ENCODE data around the gene GCNT4. TPM values are rescaled to one million over a fixed set of nuclear protein-coding genes. Genes with fewer than 3 reads are reported as not detected.
A peak's percentile ranks its signal among the peaks of the same experiment; 100 is the strongest.

GCNT4 gene
- total RNA-seq, 1 experiment from 2014 or later: 0.22 TPM

DNA sequence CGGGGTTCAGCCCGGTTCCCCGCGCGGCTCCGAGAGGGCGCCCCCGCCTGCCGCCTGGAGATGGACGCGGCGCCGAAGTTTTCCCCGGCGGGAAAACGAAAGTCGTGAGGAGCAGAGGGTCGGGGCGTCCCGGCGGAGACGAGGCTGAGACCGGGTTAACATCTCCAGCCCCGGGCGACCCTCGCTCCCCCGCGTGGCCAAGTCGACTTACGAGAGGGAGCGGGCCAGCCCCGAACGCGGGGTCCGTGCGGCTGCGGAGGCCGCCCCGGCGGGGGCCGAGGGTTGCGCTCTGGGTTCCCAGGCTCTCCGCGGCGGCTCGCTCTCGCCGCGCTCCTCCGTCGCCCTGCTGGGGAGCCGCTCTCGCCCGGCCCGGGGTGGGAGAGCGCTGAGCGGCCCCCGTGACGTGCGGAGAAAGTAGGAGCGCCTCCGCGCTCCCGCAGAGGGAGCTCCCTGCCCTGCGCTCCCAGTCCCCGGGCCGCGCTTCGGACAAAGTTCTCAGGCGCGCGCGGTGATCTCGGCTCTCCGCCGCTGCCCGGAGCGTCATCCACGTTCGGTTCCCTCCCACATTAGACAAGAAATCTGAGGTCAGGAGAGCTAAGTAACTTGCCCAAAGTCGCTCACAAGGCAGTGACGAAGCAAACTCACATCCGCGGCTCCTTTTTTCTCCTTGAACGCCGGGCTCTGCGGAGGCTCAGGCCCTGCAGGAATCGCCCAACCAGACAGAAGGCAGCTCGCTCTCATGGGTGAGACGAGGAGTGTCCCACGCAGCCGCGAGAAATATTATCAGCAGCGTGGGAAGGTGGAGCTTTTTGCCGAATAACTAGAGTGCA lies 1.2 kb upstream of the GCNT4 start:
- DNase-seq (ENCODE audit: extremely low read depth, low read depth): peak; percentile 28

DNA sequence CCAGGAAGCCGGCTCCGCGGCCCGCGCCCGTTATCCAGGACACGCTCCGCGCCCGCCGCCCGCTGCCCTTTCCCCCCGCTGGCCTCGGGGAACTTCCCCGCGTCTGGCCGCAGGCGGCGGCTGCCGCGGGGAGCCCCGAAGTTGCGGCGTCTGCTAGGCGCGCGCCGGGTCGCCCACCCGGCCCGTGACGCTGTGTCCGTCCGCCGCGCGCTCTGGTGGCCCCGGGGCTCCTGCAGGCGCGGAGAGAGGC lies 621 bp upstream of the GCNT4 start:
- DNase-seq (ENCODE audit: extremely low read depth, low read depth): no peak

DNA sequence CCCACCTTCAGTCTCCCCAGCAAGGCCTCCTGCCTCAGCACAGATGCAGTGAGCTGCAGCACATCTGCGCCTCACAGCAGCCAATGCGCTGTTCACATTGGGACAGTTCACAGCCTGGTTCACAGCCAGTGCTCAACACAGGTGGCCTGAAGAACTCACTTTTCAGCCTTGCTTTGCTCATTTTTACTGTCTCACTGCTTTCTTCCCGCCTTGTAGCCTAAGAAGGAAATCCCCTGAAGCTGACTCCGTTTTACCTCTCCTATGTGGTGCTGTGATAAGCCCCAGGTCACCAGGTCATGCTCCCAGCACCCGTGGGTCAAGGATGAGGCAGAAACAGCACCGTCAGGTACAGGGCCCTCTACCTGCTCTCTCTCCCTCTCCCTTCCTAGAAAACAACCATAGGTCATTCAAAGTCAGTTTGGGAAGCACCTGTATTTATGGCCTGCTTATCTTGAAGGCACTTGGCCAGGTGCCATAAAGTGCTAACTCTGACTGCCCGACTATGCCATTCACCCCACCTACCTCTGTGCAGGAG lies 1.1 kb downstream of the GCNT4 start:
- no peak for DNase-seq (ENCODE audit: extremely low read depth, low read depth)

DNA sequence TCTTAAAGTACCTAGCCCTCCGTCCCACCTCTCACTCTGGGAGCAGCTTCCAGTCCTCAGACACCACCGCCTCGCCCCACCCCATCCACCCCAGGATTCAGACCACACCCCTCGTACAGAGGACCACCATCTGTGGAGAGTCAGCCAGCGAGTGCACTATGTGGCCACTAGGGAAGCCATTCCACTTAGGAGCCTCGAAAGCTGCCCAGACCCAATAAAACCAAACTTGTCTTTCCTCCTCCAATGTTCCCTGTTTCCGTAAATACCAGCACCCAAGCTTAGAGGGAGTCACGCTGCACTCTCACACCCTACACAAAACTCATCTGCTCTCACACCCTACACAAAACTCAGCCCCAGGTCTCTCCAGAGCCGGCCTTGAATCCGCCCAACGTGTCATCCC lies 1.9 kb downstream of the GCNT4 start:
- no peak for DNase-seq (ENCODE audit: extremely low read depth, low read depth)

DNA sequence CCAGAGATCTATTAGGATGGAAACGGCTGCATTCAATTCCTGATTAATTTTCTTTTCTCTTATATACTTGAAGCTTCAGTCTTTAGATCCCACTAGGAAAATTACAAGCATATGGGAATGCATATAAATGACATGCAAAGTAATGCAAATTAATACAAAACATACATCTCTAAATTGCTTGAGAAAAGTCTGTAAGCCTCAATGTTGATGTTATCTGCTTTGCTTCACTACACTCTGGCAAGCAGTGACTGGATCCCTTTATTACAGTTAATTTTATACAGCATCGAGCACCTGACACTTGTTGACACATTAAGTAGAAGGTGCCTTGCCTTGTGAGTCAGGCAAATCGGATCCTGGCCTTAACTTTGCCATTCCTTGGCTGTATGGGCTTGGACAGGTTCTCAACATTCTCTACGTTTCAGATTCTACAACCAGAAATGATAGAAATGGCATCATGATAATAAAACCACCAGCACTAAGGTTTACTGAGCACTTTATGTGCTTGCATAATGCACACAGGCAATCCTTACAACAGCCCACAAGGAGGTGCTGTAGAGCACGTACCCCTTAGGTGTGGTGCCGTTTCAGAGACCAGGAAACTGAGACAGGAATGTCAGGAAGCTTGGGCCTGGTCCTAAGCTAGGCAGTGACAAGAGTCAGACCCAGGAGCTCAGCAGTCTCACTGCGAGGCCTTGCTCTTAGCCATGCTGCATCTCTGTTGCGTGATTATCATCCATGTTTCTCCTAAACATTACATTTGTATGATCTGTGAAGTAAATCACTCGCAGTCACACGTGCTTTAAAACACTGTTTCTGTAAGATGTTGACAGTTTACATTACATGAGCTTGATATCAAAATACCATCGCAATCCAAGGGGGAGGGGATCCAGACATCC lies 2.7 kb downstream of the GCNT4 start:
- DNase-seq (ENCODE audit: extremely low read depth, low read depth): peak; percentile 67

DNA sequence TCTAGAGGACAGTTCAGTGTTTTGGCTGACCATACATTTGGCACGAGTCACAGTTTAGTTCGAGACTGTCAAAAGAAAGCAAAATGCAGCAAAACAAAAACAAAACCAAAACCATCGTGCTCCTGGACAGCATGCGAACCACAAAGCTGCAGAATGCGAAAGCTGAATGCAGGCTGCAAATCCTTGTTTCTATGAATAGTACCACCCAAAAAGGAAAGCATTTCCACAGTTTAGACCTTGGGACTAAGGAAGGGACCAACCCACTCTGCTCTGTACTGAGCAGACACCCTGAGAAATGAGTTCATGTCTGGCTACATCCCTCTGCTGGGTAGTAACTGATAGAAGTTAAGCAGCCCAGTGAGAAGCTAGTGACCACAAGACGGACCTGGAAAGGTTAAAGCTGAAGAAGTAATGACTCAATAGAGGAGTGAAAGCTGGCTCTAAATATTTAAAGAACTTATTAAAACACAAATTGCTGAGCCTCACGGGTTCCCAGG lies 3.9 kb downstream of the GCNT4 start:
- no peak for DNase-seq (ENCODE audit: extremely low read depth, low read depth)

DNA sequence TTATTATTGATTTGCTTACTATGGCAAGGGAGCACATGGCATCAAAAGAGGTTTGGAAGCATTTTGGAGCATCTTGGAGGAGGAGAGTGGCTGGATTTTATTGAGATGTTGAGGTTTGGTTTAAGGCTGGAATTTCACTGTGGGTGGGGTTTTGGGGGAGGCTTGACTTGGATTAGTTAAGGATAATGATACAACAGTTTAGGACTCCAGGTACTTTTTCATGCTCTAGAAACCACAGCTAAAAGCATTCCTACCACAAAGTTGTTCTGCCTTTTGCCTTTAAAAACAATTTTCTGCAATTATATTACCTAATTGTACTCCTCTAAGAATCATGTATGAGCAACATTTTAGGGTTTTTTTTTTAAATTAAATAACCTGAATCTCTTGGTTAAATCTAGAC lies 5.0 kb downstream of the GCNT4 start:
- DNase-seq (ENCODE audit: extremely low read depth, low read depth): no peak

DNA sequence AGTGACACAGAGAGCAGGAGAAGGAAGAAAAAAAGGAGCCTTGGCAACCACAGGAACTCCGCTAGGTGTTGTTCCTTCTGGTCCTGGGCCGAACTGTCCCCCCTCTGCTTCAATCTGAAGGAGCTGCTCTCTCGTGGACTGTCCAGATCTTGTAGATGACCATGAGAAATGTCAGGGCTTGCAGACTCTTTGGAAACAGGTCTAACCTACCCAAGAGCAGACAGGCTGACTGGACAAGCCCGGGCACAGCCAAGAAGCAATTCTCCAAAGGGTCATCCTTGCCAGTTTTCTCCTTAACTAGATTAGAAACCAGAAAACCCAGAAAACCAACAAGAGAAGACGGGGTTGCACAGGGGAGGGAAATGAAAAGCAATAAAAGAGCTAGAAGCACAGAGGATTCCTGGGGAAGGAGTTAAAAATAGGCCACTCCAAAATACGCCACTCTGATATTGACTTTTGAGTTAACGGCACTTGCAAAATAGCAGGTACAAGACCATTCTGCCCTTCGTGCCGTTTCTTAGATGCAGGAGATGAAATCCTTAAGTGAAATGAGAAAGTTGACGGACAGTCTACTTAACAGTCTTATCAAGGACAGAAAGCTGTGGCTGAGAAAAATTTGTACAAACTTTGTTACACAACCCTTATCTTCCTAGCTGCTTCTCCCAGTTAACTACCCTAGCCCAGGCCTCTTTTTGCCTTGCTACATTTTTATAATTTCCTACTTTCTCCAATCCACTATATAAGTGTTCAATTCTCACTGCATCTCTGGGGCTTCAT lies 5.8 kb downstream of the GCNT4 start:
- DNase-seq (ENCODE audit: extremely low read depth, low read depth): no peak

DNA sequence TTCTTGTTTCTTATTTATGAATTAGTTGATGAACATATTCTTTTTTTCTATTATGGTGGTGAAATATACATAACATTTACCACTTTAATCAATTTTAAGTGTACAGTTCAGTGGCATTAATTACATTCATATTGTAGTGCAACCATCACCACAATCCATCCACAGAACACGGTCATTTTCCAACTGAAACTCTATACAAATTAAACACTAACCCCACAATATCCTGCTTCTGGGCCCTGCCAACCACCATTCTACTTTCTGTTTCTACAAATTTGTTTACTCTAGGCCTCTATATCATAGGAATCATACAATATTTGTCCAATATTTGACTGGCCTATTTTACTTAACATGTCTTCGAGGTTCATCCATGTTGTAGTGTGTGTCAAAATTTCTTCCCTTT lies 7.3 kb downstream of the GCNT4 start:
- no peak for DNase-seq (ENCODE audit: extremely low read depth, low read depth)

DNA sequence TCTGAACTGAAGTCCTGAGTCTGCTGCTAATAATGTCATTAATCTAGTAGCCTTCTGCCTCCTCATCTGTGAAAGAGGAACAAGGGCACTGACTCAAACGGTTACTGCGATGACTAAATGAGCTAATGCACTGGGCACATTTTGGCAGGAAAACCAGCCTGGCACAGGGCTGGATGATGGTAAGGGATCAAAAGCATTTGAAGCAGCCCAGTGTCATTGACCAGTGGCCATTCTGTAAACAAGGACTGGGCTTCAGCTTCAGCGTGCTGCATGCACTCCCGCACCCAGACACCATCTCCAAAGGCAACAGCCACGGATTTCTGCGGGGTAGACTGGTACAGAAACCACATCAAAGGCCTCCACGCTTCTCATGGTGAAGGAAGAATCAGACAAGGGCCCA lies 8.0 kb downstream of the GCNT4 start:
- DNase-seq (ENCODE audit: extremely low read depth, low read depth): no peak

DNA sequence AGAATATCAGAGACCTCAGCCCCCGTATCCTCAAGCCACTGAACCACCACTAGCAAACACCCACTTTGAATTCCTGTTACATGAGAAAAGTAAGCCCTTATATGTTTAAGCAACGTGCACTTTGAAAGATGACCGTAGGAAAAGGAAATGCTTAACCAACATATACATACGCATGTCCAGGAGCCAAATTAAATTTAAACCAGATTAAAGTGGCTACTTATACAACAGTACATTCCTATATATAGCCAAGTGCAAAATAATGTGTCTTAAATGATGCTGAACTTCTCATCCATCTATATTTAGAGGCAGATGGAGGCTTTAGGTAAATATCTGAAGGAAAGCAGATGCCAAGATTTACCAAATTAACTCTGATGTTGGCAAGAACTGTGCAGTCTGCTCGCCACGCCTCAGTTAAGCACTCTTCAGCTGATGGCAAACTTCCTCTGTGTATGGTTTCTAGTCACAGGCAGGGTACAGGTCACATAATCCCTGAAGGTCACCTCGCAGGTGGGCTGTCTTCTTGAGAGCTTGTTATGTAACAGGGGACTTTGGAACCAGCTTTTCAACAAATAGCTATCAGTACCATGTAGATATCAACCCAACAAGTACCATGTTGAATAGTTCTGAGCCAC lies 8.6 kb downstream of the GCNT4 start:
- no peak for DNase-seq (ENCODE audit: extremely low read depth, low read depth)

DNA sequence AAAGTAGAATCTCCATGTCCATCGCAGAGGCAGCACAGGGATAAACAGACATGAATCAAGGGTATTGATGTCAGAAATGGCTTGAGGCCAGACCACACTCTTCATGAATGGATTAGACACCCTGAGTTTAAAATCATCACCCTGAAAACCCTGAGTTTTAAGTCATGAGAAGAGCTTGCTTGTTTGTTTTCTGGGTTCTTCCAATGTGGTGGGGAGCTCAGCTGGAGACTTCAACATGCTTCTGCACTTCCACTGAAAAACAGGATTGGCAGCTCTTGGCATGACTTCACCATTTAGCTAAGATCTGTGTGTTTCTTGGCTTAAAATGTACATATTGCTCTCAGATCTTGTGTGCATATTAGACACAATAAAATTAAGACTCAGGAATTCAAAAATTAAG lies 9.8 kb downstream of the GCNT4 start:
- no peak for DNase-seq (ENCODE audit: extremely low read depth, low read depth)

DNA sequence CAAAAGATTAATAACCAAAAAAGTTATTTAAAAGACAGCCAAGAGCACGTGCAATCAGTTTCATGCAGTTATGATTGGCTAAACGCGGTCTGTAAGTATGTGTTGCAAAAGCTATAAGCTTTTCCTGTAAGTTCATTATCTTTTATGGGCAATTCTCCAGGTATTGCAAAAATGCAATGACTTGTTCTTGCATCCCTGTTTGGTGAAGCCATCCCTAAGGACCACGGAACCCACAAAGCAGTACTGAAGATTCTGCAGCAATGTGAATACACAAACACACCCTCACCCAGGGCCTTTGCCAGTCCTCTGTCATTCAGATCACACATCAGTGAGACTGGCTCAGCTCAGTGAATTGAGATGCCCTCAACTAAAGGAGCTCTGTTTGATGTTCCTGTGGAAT lies 11.4 kb downstream of the GCNT4 start:
- no peak for DNase-seq (ENCODE audit: extremely low read depth, low read depth)

DNA sequence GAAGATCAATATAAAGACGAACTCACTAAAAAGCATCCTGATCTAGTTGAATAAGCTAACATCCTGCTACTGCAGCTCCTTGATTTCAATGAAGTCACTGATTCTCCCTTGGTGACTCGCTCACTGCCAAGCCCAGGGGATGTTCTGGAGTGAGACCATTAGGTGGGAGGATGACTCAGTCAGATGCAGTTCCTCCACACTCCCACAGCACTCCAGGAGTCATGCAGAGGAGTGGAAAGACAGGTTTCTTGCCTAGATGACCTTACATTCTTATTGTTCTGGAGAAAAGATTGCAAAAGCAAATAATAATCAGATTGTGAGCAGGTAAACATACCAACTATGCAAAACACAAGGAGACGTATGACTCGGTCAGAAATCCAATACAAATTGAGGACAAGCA lies 15.3 kb downstream of the GCNT4 start:
- no peak for DNase-seq (ENCODE audit: extremely low read depth, low read depth)

DNA sequence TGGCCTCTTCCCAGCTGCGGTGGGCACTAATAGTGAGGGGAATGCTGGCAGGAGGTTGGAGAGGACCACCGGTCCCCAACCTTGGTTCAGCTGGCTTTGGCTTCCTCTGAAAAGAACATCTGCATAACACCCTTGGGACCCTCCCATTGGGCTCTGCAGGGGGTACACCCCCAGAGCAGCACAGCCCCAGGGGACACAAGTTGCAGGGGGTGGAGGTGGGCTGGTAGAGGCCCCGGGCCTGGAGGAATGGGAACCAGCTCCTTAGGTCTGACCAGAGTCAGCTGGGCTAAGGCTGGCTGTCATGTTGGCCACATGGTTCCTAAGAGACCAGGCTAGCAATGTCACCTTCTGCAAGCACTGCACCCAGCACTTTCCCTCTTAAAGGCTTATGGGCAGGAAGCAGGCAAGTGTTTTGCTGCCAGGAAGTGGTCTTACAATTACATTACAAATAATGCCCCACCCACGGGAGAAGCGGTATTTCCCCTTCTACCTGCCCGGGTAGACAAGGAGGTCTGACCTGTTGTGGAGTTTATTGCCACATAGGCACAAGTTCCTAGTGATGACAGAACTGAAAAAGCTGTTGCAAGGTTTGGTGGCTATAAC lies 18.1 kb downstream of the GCNT4 start:
- no peak for DNase-seq (ENCODE audit: extremely low read depth, low read depth)

DNA sequence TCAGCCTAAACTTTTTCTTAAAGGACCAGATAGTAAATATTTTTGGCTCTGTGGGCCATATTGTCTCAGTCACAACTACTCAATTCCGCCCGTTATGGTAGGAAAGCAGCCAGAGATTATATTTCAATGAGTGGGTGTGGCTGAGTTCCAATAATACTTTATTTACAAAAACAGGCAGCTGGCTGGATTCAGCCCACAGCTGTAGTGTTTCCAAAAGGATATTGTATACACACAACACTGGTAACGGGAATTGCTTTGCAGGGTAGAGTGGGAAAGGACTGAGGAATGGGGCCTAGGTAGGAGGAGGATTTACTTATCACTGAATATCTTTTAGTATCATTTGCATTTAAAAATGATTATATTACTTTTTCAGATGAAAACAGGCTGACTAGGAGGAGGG lies 21.0 kb downstream of the GCNT4 start:
- DNase-seq (ENCODE audit: extremely low read depth, low read depth): no peak

DNA sequence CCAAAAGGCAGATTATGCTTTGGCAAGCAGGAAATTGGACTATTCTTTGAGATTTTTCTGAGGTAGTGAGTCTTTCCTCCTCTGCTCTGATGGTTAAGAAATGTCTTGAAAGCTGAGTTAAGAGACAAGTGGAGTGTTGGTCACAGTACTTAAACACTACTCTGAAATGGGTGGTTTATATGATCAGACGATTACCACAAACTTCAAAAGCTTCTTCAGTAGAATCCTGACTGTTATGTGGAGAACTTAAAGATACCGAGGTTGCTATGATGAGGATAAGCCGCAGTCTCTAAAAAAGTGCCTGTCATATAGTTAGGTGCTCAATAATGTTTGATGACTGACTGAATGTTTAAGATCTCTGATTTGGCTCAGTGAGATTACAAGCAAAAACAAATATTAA lies 24.3 kb downstream of the GCNT4 start:
- DNase-seq (ENCODE audit: extremely low read depth, low read depth): no peak

DNA sequence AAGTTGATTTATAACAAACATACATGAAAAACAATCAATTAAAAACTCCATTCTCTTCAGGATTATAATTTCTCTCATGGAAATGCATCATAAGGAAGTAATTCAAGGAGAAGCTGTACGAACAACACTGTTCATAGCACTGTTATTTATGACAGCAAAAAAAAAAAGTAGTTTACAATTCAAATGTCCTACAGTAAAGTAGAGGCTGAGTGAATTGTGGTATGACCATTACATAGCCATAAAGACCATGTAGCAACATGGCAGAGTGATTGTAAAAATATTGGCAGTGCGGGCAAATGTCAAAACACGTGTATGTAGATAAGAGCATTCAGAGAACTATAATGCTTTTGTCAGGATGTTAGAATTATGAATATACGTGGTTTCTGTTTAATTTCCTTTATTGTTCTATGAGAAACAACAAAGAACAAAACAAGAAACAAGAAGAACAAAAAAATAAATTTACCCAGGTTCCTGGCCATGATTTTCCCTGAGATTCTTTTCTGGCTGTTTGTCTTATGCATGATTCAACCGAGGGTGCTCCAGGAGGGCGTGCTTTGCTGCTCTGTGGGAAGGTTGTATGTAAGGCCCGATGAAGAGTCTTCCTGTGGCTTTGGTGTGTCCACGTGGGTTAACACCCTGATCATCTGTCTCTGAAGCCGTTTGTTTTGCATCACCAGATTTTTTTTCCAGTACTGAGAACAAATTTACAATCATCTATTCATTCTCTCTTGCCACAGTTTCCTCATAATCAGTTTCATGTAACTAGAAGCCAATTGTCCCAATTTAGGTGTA lies 28.8 kb downstream of the GCNT4 start:
- DNase-seq (ENCODE audit: extremely low read depth, low read depth): no peak

DNA sequence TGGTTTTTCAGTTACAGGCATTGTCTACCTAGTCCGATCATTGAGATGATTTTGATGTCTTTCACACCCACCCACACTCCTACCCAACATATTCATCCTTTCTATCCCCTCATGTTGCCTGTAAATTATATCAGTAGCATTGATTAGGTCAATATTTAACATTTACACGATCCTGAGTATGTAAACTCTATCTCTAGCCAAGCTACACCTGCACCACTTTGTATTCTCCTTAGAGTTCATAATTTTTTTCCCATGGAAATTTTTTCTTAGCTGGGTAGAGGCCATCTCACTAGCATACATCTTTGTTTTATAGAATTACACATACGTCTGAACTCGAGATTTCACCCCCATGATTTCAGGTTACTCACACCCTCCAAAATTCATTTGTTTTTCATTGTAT lies 30.6 kb downstream of the GCNT4 start:
- no peak for DNase-seq (ENCODE audit: extremely low read depth, low read depth)

Measured in NCI-H460 (cell line).